SK-N-SH treated with all-trans-retinoic acid at 6 μM for 48 hours (cell line): ENCODE data around the gene NFASC.

Source experiments
- ATAC-seq: fragments of 200-7000 bp; cut with Tn5 transposase; 3 replicates; pipeline ENCODE4 v1.9.1; 2020; ENCODE audit warnings: mild to moderate bottlenecking, moderate library complexity
- ARNTL ChIP-seq: fragments of 450-650 bp; formaldehyde crosslinking; IDR thresholded peaks from 2 replicates; pipeline ENCODE4 v1.5.0; 2020; ENCODE audit warnings: low read depth, mild to moderate bottlenecking, moderate library complexity, borderline replicate concordance
- BACH2 ChIP-seq: fragments of 250-450 bp; sonication (Bioruptor Pico); IDR thresholded peaks from 2 replicates; pipeline ENCODE4 v1.9.0; 2021; ENCODE audit warnings: mild to moderate bottlenecking, borderline replicate concordance
- CREB5 ChIP-seq: fragments of 250-450 bp; sonication (Bioruptor Pico); IDR thresholded peaks from 2 replicates; pipeline ENCODE4 v1.5.1; 2020; ENCODE audit warnings: low read depth, mild to moderate bottlenecking, moderate library complexity
- CSDC2 ChIP-seq: fragments of 250-450 bp; sonication (Bioruptor Pico); IDR thresholded peaks from 2 replicates; pipeline ENCODE4 v1.5.0; 2020; ENCODE audit warnings: mild to moderate bottlenecking, moderate library complexity
- CSRNP3 ChIP-seq: fragments of 250-450 bp; sonication (Bioruptor Pico); IDR thresholded peaks from 2 replicates; pipeline ENCODE4 v1.5.1; 2021; ENCODE audit warnings: mild to moderate bottlenecking, moderate library complexity
- ESRRG ChIP-seq: fragments of 250-450 bp; sonication (Bioruptor Pico); IDR thresholded peaks from 2 replicates; pipeline ENCODE4 v1.6.1; 2021; ENCODE audit warnings: mild to moderate bottlenecking
- GLIS3 ChIP-seq: fragments of 250-450 bp; sonication (Bioruptor Pico); IDR thresholded peaks from 2 replicates; pipeline ENCODE4 v1.5.0; 2020; ENCODE audit warnings: mild to moderate bottlenecking, moderate library complexity
- ISL1 ChIP-seq: fragments of 250-450 bp; sonication (Bioruptor Pico); IDR thresholded peaks from 2 replicates; pipeline ENCODE4 v2.1.2; 2022; ENCODE audit warnings: mild to moderate bottlenecking, moderate library complexity
- OSR1 ChIP-seq: fragments of 250-450 bp; sonication (Bioruptor Pico); IDR thresholded peaks from 2 replicates; pipeline ENCODE4 v1.8.0; 2022; ENCODE audit warnings: moderate library complexity, mild to moderate bottlenecking, inconsistent platforms
- PATZ1 ChIP-seq: fragments of 250-450 bp; sonication (Bioruptor Pico); IDR thresholded peaks from 2 replicates; pipeline ENCODE4 v1.8.0; 2020; ENCODE audit warnings: mild to moderate bottlenecking, moderate library complexity, borderline replicate concordance
- POU6F1 ChIP-seq: fragments of 250-450 bp; sonication (Bioruptor Pico); IDR thresholded peaks from 2 replicates; pipeline ENCODE4 v1.8.0; 2021; ENCODE audit warnings: low read depth, mild to moderate bottlenecking, moderate library complexity, borderline replicate concordance
- PPARA ChIP-seq: fragments of 250-450 bp; sonication (Bioruptor Pico); IDR thresholded peaks from 2 replicates; pipeline ENCODE4 v1.5.0; 2020; ENCODE audit warnings: mild to moderate bottlenecking, borderline replicate concordance
- RARB ChIP-seq: fragments of 250-450 bp; sonication (Bioruptor Pico); IDR thresholded peaks from 2 replicates; pipeline ENCODE4 v1.8.0; 2021; ENCODE audit warnings: mild to moderate bottlenecking, moderate library complexity
- SNAI2 ChIP-seq: fragments of 250-450 bp; sonication (Bioruptor Pico); IDR thresholded peaks from 2 replicates; pipeline ENCODE4 v1.5.0; 2020; ENCODE audit warnings: mild to moderate bottlenecking, moderate library complexity
- TCF4 ChIP-seq: fragments of 250-450 bp; sonication (Bioruptor Pico); IDR thresholded peaks from 2 replicates; pipeline ENCODE4 v1.8.0; 2021; ENCODE audit warnings: mild to moderate bottlenecking, moderate library complexity, borderline replicate concordance
- TOX ChIP-seq: fragments of 250-450 bp; sonication (Bioruptor Pico); IDR thresholded peaks from 2 replicates; pipeline ENCODE4 v1.8.0; 2021; ENCODE audit warnings: mild to moderate bottlenecking, moderate library complexity, borderline replicate concordance
- TSHZ2 ChIP-seq: fragments of 250-450 bp; sonication (Bioruptor Pico); IDR thresholded peaks from 2 replicates; pipeline ENCODE4 v1.5.0; 2020; ENCODE audit warnings: mild to moderate bottlenecking, moderate library complexity
- ZC3H10 ChIP-seq: fragments of 250-450 bp; sonication (Bioruptor Pico); IDR thresholded peaks from 2 replicates; pipeline ENCODE4 v1.5.1; 2021; ENCODE audit warnings: mild to moderate bottlenecking, moderate library complexity
- ZFP3 ChIP-seq: fragments of 250-450 bp; sonication (Bioruptor Pico); IDR thresholded peaks from 2 replicates; pipeline ENCODE4 v1.5.0; 2020; ENCODE audit warnings: mild to moderate bottlenecking, moderate library complexity
- ZNF565 ChIP-seq: fragments of 450-650 bp; formaldehyde crosslinking; conservative IDR thresholded peaks from 2 replicates; pipeline ENCODE4 v1.5.0; 2020; ENCODE audit warnings: low read depth, mild to moderate bottlenecking, moderate library complexity
- ZNF70 ChIP-seq: fragments of 450-650 bp; formaldehyde crosslinking; IDR thresholded peaks from 2 replicates; pipeline ENCODE4 v1.5.0; 2020; ENCODE audit warnings: mild to moderate bottlenecking, moderate library complexity
- ZNF8 ChIP-seq: fragments of 450-650 bp; formaldehyde crosslinking; IDR thresholded peaks from 2 replicates; pipeline ENCODE4 v1.5.0; 2020; ENCODE audit warnings: mild to moderate bottlenecking, moderate library complexity

Gene NFASC

GRCh38 chr1:205069371-205070125 lies 198.9 kb downstream of the NFASC start:
- TF ChIP-seq TOX (CRISPR knock-in tag) (no peak), GLIS3 (CRISPR knock-in tag) (no peak), ISL1 (CRISPR knock-in tag) (no peak), CREB5 (CRISPR knock-in tag) (no peak), RARB (CRISPR knock-in tag) (no peak), ZNF8 (CRISPR knock-in tag) (no peak), OSR1 (CRISPR knock-in tag) (no peak), PPARA (CRISPR knock-in tag) (no peak), SNAI2 (CRISPR knock-in tag) (no peak), ESRRG (CRISPR knock-in tag) (no peak), ZC3H10 (CRISPR knock-in tag) (no peak), TSHZ2 (no peak), CSDC2 (CRISPR knock-in tag) (no peak), POU6F1 (CRISPR knock-in tag) (no peak), ZFP3 (no peak), PATZ1 (CRISPR knock-in tag) (no peak), TCF4 (CRISPR knock-in tag) (no peak), ZNF70 (CRISPR knock-in tag) (no peak), ZNF565 (no peak), CSRNP3 (CRISPR knock-in tag) (no peak)
- no peak for ATAC-seq

GRCh38 chr1:205071028-205071409 lies 200.4 kb downstream of the NFASC start:
- TF ChIP-seq CSRNP3 (CRISPR knock-in tag) (no peak), ARNTL (CRISPR knock-in tag) (no peak), PATZ1 (CRISPR knock-in tag) (no peak), BACH2 (CRISPR knock-in tag) (no peak), TSHZ2 (no peak), ZNF565 (no peak), ZC3H10 (CRISPR knock-in tag) (no peak), ISL1 (CRISPR knock-in tag) (no peak)
- no peak for ATAC-seq
